HL-60/S4 (cell line): ENCODE results near the gene IL1B.

ENCODE experiments used
- in situ Hi-C: fragments of 300-500 bp; cut with MboI; formaldehyde crosslinking; loops from 2 replicates; pipeline ENCODE4 v1.14.3; 2022; ENCODE audit warnings: low sequenced_read_pairs

IL1B gene

GRCh38 chr2:112811276-112811831 is 25.2 kb downstream of the IL1B start:
- in situ Hi-C loops = no loop called here

- in situ Hi-C loops = no loop called here
Observed at GRCh38 chr2:112809112-112809511, 27.5 kb downstream of the IL1B start.

GRCh38 chr2:112807233-112807807 is 29.3 kb downstream of the IL1B start:
- in situ Hi-C loops = no loop called here

- in situ Hi-C loops = no loop called here
Observed at GRCh38 chr2:112805542-112805941, 31.0 kb downstream of the IL1B start.

- in situ Hi-C loops = no loop called here
Observed at GRCh38 chr2:112803691-112804521, 32.7 kb downstream of the IL1B start.

- in situ Hi-C loops = no loop called here
Observed at GRCh38 chr2:112800881-112801583, 35.5 kb downstream of the IL1B start.

- in situ Hi-C loops = no loop called here
Observed at GRCh38 chr2:112798979-112799975, 37.3 kb downstream of the IL1B start.

GRCh38 chr2:112796486-112796885 is 40.1 kb downstream of the IL1B start:
- in situ Hi-C loops = no loop called here

- in situ Hi-C loops = no loop called here
Observed at GRCh38 chr2:112795774-112796173, 40.8 kb downstream of the IL1B start.

- in situ Hi-C loops = no loop called here
Observed at GRCh38 chr2:112794841-112795240, 41.7 kb downstream of the IL1B start.

- in situ Hi-C loops = no loop called here
Observed at GRCh38 chr2:112794131-112794733, 42.3 kb downstream of the IL1B start.

- in situ Hi-C loops = no loop called here
Observed at GRCh38 chr2:112793449-112793978, 43.1 kb downstream of the IL1B start.

- in situ Hi-C loops = no loop called here
Observed at GRCh38 chr2:112792419-112792818, 44.2 kb downstream of the IL1B start.

- in situ Hi-C loops = no loop called here
Observed at GRCh38 chr2:112791693-112792230, 44.8 kb downstream of the IL1B start.

- in situ Hi-C loops = no loop called here
Observed at GRCh38 chr2:112791019-112791418, 45.6 kb downstream of the IL1B start.

- in situ Hi-C loops = no loop called here
Observed at GRCh38 chr2:112790305-112790704, 46.3 kb downstream of the IL1B start.

- in situ Hi-C loops = no loop called here
Observed at GRCh38 chr2:112789186-112789585, 47.4 kb downstream of the IL1B start.

GRCh38 chr2:112788653-112789052 is 47.9 kb downstream of the IL1B start:
- in situ Hi-C loops = no loop called here

- in situ Hi-C loops = no loop called here
Observed at GRCh38 chr2:112787729-112788393, 48.7 kb downstream of the IL1B start.
